ENCODE measurements around the gene SEMA3F. TPM values are rescaled to one million over a fixed set of nuclear protein-coding genes. Genes with fewer than 3 reads are reported as not detected.

SEMA3F gene
- total RNA-seq, 1 donor from 2014 or later = 10.2 TPM

DNA sequence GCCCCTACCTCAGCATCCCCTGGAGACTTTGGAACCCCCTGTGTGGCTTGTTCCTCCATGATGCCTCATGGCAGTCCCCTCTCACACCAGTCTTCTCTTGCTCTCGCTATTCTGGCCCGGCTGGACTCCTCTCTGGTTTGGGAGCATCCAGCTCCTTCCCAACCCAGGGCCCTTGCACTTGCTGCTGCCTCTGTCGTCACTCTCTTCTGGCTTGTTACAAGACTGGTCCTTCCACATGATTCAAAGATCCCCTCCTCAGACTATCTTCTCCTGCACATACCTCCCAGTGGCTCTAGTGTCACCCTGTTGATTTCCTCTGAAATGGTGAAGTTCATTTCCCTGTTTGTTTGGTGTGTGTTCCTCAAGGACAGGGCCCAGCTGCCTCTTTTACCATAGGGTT lies 74.4 kb downstream of the SEMA3F start:
- intact Hi-C loops (cut with micrococcal nuclease) = loop anchor here (5.0 kb wide), 1 partner anchor 43 kb away; no protein-coding TSS in a partner anchor
- Histone ChIP-seq H3K36me3 (no peaks in the 10 kb centered on the region), H3K9me3 (replicated peaks) (no peaks in the 10 kb centered on the region), H3K27ac (replicated peaks) (no peak overlapping the region), H3K27me3 (ENCODE audit: low read depth) (peaks cover 5% of the 10 kb centered on the region), H3K4me1 (peaks cover 26% of the 10 kb centered on the region), H3K4me3 (no peak overlapping the region)
- DNase-seq = no peak
- TF ChIP-seq, protein P1, sequence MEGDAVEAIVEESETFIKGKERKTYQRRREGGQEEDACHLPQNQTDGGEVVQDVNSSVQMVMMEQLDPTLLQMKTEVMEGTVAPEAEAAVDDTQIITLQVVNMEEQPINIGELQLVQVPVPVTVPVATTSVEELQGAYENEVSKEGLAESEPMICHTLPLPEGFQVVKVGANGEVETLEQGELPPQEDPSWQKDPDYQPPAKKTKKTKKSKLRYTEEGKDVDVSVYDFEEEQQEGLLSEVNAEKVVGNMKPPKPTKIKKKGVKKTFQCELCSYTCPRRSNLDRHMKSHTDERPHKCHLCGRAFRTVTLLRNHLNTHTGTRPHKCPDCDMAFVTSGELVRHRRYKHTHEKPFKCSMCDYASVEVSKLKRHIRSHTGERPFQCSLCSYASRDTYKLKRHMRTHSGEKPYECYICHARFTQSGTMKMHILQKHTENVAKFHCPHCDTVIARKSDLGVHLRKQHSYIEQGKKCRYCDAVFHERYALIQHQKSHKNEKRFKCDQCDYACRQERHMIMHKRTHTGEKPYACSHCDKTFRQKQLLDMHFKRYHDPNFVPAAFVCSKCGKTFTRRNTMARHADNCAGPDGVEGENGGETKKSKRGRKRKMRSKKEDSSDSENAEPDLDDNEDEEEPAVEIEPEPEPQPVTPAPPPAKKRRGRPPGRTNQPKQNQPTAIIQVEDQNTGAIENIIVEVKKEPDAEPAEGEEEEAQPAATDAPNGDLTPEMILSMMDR (IDR thresholded peaks at IDR 0.05; ENCODE audit: borderline replicate concordance) = no peak

DNA sequence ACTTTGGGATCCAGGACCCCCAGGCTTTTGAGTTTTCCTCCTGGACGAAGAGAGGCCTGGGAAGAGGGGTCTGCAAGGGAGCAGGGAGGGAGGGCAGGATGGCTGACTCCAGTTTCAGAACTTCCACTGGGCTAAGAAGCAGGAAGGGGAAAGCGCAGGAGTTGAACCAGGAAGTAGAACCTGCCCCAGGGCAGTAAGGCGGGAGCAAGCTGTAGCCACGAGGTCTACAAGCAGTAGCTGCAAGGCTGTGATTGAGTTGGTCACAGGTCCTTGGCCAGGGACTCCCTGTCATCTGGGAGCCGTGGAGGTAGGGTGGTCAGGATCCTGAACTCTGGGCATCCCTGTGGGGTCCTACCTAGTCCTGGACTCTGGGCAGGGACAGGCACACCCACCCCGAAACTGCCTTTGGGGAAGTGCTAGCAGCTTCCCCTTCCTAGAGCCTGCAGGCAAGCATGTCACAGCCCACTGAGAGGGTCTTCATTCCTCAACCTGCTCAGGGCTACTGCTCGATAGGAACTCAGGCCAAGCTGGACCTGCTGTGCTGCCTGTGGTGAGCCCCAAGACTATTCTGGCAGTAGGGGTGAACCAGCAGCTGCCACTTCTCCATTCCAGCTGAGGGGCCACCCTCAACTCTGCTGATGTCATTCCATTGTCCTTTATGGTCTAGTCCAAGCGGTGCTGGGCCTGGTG lies 75.1 kb downstream of the SEMA3F start:
- H3K4me1 ChIP-seq = peaks cover 33% of the 10 kb centered on the region
- TF ChIP-seq, protein P1 (IDR thresholded peaks at IDR 0.05; ENCODE audit: borderline replicate concordance) = no peak
- H3K4me3 ChIP-seq = no peak overlapping the region
- intact Hi-C loops (cut with micrococcal nuclease) = no loop called here
- no peaks in the 10 kb centered on the region for H3K36me3 ChIP-seq
- H3K9me3 ChIP-seq (replicated peaks) = no peaks in the 10 kb centered on the region
- no peaks in the 10 kb centered on the region for H3K27me3 ChIP-seq (ENCODE audit: low read depth)
- H3K27ac ChIP-seq (replicated peaks) = peak overlapping the region; percentile 27
- no peak for DNase-seq

DNA sequence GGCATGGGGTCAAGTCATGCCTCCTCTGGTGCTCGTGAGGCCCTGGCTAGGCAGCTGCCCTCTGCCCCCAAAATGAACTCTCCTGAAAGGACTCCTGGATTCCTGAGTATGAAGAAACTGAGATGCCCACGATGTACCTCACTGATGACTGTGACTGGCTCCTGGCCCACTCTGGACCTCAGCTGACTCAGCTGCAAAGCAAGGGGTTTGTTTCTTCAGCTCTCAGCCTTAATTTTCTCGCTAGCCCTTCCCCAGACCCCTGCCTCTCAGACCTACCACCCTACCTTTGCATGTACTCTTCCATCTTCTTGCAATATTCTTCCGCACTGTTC lies 75.6 kb downstream of the SEMA3F start:
- TF ChIP-seq, protein P1 (IDR thresholded peaks at IDR 0.05; ENCODE audit: borderline replicate concordance) = no peak
- no peak overlapping the region for H3K4me3 ChIP-seq
- no peak for DNase-seq
- peaks cover 34% of the 10 kb centered on the region for H3K4me1 ChIP-seq
- H3K27me3 ChIP-seq (ENCODE audit: low read depth) = no peaks in the 10 kb centered on the region
- intact Hi-C loops (cut with micrococcal nuclease) = no loop called here
- H3K9me3 ChIP-seq (replicated peaks) = no peaks in the 10 kb centered on the region
- H3K27ac ChIP-seq (replicated peaks) = peak overlapping the region; percentile 27
- no peaks in the 10 kb centered on the region for H3K36me3 ChIP-seq

DNA sequence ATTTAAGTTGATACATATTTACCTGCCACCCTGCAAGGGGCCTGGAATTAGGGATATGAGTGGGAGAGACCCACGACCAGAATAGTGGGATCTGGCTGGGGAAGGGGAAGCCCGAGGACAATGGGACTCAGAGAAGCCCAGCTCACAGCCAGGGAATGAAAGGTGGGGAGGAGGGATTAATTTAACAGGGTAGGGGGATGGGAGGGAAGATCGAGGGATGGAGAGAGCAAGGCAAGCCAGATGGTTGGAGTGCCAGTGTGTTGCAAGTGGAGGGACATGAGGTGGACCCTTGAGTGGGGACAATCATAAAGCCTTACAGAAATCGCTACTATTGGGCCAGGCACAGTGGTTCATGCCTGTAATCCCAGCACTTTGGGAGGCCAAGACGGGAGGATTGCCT lies 76.5 kb downstream of the SEMA3F start:
- Histone ChIP-seq H3K4me3 (no peak overlapping the region), H3K27me3 (ENCODE audit: low read depth) (no peaks in the 10 kb centered on the region), H3K4me1 (peaks cover 31% of the 10 kb centered on the region), H3K27ac (replicated peaks) (no peak overlapping the region), H3K9me3 (replicated peaks) (no peaks in the 10 kb centered on the region), H3K36me3 (no peaks in the 10 kb centered on the region)
- no peak for DNase-seq
- intact Hi-C loops (cut with micrococcal nuclease) = no loop called here
- TF ChIP-seq, protein P1 (IDR thresholded peaks at IDR 0.05; ENCODE audit: borderline replicate concordance) = no peak

DNA sequence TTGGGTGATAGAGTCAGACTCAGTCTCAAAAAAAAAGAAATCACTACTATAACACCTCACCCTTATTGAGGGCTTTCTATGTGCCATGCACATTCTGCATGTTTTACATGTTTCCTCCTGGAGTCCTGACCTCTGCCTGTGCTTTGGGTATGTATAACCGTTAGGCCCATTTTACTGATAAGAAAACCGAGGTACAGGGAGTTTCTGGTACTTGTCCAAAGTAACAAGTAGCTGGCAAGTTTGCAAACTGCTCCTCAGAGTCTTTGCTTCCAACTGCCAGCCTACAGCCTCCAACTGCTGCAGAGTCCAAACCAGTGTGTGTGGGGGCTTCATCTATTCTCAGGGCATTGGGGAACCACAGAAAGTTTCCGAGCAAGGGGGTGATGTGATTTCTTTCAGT lies 77.2 kb downstream of the SEMA3F start:
- Histone ChIP-seq H3K4me3 (no peak overlapping the region), H3K36me3 (no peaks in the 10 kb centered on the region), H3K27ac (replicated peaks) (no peak overlapping the region), H3K27me3 (ENCODE audit: low read depth) (no peaks in the 10 kb centered on the region), H3K4me1 (peaks cover 32% of the 10 kb centered on the region), H3K9me3 (replicated peaks) (no peaks in the 10 kb centered on the region)
- TF ChIP-seq, protein P1 (IDR thresholded peaks at IDR 0.05; ENCODE audit: borderline replicate concordance) = no peak
- no peak for DNase-seq
- intact Hi-C loops (cut with micrococcal nuclease) = no loop called here

Measured in left ventricle myocardium inferior (tissue), 1 donor.